ENCODE measurements around the gene BMP2. TPM values are rescaled to one million over a fixed set of nuclear protein-coding genes. Genes with fewer than 3 reads are reported as not detected.

Gene BMP2
- not detected in 2 replicates for polyA plus RNA-seq (2014; cell fraction: cytosol; rRNA removed)
- polyA plus RNA-seq (2014; cell fraction: nucleus; rRNA removed), result not detected in 2 replicates

GRCh38 chr20:6767536-6768227, at the start of gene BMP2:
Gene BMP2 (plus strand): TSS chr20:6767686. CDS start chr20:6770127, 2,441 bp downstream.
- DNase-seq (ENCODE audit: low spot score), result peak; percentile 12

- no peak for DNase-seq (ENCODE audit: low spot score)
Observed at GRCh38 chr20:6718662-6719368, 48.7 kb upstream of the BMP2 start.

DNA sequence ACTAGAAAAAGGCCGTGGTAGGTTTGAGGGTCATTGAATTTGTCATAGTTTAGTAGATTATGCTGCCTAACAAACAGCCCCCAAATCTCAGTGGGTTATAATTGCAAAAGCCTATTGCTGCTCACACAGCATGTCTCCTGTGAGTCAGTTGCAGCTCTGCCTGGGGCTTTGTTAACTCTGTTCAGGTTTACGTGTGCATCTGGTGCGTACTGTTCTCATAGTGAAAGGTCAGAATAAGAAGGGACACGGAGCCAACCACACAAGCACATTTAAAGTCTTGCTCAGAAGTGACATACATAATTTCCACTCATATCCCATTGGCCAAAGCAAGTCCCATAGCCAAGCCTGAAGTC, 48.1 kb upstream of the BMP2 start:
- DNase-seq (ENCODE audit: low spot score), result no peak

- DNase-seq (ENCODE audit: low spot score), result no peak
Observed at GRCh38 chr20:6726761-6727160, 40.7 kb upstream of the BMP2 start.

GRCh38 chr20:6730672-6731328, 36.7 kb upstream of the BMP2 start:
- no peak for DNase-seq (ENCODE audit: low spot score)

- DNase-seq (ENCODE audit: low spot score), result no peak
Observed at GRCh38 chr20:6732001-6732447, 35.5 kb upstream of the BMP2 start.

- DNase-seq (ENCODE audit: low spot score), result no peak
Observed at GRCh38 chr20:6732851-6733250, 34.6 kb upstream of the BMP2 start.

DNA sequence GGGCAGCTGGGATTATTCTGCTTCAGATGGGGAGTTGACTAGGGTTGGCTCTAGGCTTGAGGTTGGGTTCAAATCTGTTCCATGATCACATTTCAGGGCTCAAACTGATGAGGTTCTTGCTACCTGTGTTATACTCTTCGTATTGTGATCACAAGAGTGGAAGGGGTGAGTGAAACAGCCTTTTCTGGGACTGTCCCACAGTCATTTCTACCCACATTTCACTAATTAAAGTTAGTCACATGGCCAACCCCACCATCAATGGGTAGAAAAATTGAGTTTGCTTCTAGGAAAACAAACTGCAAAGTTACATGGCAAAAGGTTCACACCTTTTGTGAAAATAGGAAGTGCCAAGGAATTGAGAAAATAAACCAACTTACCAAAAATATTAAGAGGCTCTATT, 33.5 kb upstream of the BMP2 start:
- DNase-seq (ENCODE audit: low spot score), result no peak

GRCh38 chr20:6735942-6736845, 31.3 kb upstream of the BMP2 start:
- no peak for DNase-seq (ENCODE audit: low spot score)

DNA sequence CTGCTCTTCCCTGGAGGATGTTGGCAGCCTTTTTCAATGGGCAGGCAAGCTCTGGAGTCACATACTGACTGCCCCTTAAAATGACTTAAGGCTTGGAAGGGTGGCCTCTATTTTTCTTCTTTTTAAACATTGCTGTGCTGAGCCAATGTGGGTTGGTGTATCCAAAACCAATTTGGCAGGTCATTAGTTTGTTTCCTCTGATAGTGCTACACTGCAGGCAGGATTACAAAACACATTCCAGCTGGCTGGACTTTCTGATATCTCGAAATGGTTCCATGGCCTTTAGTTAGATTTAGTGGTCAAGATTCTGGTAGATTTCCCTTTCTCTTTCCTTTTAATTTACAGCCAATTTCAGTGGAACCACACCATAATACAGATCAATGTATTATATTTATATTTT, 28.1 kb upstream of the BMP2 start:
- no peak for DNase-seq (ENCODE audit: low spot score)

DNA sequence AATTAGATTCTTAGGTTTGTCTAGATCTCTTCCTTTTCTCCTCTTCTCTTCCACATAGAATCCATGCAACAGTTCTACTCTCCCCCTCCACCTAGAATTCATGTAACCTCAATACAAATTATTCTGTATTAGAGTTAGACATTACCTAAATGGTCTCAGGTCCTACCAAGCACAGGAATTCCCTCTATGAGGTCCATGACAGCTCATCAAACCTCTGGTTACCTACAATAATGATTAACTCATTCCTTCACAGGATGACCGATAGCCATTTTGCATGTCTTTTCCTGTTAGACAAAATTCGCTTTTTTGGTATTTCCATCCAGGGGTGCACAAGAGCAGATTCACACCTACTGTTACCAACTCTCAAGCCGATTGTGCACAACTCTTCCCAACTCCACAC, 27.4 kb upstream of the BMP2 start:
- DNase-seq (ENCODE audit: low spot score), result no peak

- DNase-seq (ENCODE audit: low spot score), result no peak
Observed at GRCh38 chr20:6744180-6744579, 23.3 kb upstream of the BMP2 start.

DNA sequence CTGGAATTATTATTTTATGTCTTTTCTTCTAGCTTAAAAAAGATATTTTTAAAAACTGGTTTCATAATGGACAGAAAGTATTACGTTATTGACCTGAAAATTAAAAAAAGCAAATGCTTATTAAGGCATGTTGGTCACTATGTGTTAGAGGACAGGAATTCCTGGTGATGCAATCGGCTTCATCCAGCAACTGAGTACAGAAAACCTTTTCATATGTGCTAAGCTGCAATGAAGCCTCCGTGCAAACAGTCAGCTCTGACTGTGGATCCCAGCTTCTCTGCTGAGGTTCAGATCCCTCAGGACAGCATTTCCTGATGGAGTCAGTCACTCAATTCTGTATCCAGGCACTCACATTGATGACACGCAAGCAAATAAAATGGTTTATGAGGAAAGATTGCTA, 22.7 kb upstream of the BMP2 start:
- DNase-seq (ENCODE audit: low spot score), result no peak

DNA sequence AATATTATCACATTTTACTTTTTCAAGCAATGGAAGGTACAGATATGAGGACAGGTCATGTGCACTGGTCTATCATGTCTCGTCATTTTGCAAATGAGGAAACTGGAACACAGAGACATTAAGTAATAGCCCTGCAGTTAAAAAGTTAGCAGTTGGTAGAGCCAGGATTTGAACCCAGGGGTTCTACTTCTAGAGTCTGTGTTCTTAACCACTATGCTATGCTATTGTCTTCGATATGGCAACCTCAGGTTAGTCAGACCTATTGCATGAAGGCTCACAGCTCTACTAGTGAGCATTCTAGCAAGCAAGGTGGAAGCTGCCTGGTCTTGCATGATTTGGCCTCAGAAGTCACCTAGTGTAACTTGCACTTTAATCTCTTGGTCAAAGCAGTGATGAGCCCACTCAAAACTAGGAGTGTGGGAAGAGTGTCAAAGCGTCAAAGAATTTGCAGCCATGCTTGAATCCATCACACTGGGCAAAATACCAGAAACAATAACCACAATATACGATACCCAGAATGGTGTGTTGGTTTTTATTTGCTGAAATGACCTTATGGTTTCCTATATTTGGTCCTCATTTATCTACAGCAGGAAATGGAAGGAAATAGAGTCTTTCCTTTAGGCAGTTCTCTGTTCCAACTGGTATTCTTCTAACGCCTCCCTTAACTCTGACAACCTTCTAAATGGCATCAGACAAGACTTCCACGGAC, 20.4 kb upstream of the BMP2 start:
- DNase-seq (ENCODE audit: low spot score), result no peak

- no peak for DNase-seq (ENCODE audit: low spot score)
Observed at GRCh38 chr20:6750438-6750837, 17.0 kb upstream of the BMP2 start.

DNA sequence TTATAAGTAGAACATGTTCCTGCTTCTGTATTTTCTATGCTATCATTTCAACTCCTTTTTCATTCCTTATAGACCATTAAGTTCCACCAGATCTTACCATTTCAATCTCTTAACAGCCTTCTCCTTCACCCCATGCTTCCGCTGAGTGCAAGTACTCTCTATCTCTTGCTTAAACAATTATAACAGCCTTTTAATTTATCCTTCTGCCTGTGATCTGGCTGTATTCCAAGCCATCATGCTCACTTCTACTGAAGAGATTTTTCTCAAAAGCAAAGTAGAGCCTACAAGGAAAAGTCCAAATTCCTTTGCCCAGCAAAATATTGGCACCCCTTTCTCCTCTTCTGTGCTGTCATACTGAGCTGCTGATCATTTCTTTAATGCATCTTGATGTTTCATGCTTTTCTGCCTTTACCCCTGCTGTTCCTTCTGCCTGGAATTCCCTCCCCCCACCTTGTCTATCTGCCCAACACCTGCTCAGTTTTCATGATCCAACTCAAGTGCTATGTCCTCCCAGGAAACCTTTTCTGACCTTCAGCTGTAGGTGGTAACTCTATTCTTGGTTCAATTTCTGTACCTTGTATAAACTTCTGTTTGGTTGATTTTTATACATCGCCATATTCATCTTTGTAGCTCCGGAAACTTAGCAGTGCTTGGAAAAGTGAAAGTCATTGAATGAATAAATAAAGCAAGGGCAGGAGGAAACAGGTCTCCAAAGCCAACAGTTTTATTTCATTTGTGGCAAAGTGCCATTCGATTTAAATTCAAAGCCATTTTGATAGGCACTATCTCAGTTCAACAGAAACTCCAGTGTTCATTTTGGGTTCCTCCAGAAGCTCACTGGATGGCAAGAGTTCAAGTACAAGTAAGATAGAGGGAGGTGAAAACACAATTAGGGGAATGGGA, 10.5 kb upstream of the BMP2 start:
- DNase-seq (ENCODE audit: low spot score), result no peak

- no peak for DNase-seq (ENCODE audit: low spot score)
Observed at GRCh38 chr20:6764619-6765018, 2.9 kb upstream of the BMP2 start.

- peak; percentile 69 for DNase-seq (ENCODE audit: low spot score)
Observed at GRCh38 chr20:6765469-6766058, 1.9 kb upstream of the BMP2 start.

DNA sequence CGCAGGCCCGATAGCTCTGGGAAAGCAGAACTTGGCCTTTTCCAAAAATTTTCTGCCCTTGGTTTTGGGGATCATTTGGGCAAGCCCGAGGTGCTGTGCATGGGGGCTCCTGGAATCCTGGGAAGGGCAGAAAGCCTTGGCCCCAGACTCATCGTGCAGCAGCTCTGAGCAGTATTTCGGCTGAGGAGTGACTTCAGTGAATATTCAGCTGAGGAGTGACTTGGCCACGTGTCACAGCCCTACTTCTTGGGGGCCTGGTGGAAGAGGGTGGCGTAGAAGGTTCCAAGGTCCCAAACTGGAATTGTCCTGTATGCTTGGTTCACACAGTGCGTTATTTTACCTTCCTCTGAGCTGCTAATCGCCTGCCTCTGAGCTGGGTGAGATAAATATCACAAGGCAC, 1.1 kb upstream of the BMP2 start:
- no peak for DNase-seq (ENCODE audit: low spot score)

All from SK-N-DZ (cell line).